Right cardiac atrium (tissue), 5 donors: ENCODE measurements around the gene ABCF2. TPM values are rescaled to one million over a fixed set of nuclear protein-coding genes. Genes with fewer than 3 reads are reported as not detected.

Experiments
- ATAC-seq, 2 donors: fragments of 200-7000 bp; cut with Tn5 transposase; one replicate each; pipeline versions ENCODE4 v1.8.0 to v1.9.1; 2020; ENCODE audit warnings: moderate library complexity in 2 of 2, mild to moderate bottlenecking in 1 of 2
- DNase-seq, 3 donors: peaks; one replicate each; pipeline ENCODE4 v3.0.0-alpha.2; 2020
- H3K27ac ChIP-seq: one replicate; pipeline ENCODE4 v1.5.1; 2013; ENCODE audit warnings: mild to moderate bottlenecking, low read length, control low read depth, moderate library complexity
- H3K27me3 ChIP-seq: one replicate; pipeline ENCODE4 v1.6.1; 2013; ENCODE audit not compliant: control insufficient read depth, insufficient read depth
- H3K4me1 ChIP-seq: one replicate; pipeline ENCODE4 v1.6.1; 2013; ENCODE audit warnings: low read length; ENCODE audit not compliant: control insufficient read depth, insufficient read depth
- H3K4me3 ChIP-seq: one replicate; pipeline ENCODE4 v1.5.1; 2013; ENCODE audit warnings: low read length, control low read depth
- H3K9me3 ChIP-seq: one replicate; pipeline ENCODE4 v1.6.1; 2013; ENCODE audit warnings: low read length; ENCODE audit not compliant: control insufficient read depth
- WGBS: extraction: QIAGEN DNeasy Blood & Tissue Kit; methylation state at CpG from one replicate; pipeline ENCODE4 v1.1.7; 2013; 5-methylcytosine and 5-hydroxymethylcytosine counted together
- intact Hi-C, 4 donors: fragments of 100-400 bp; cut with DNase I; formaldehyde crosslinking; loops; one replicate each; pipeline versions ENCODE4 v1.11.0 to v1.14.0; 2022 to 2023
- polyA plus RNA-seq: library from polyadenylated mRNA; stranded (reverse); fragments of 200-250 nt; gene quantifications from one replicate; pipeline ENCODE4 v1.2.3, GENCODE V29; 2013
- total RNA-seq, 4 donors: library from RNA; stranded (reverse); fragmentation: NEBNext Ultra II Directional; extraction: Animal tissue kit (Norgen Biotek cat#: 25700); gene quantifications; one replicate each; pipeline ENCODE4 v1.2.1, GENCODE V29; 2021
- donor health status: healthy with polysubstance abuse.
- donor health status: DM: no; HTN: yes; CAD: no.
- donor health status: DM: no; HTN: no; CAD: no.
- donor health status: DM: no; HTN: yes; CAD: no; lungs with severe emphysema.
- donor health status: DM: yes; HTN: yes; CAD: no.

ABCF2 gene
- total and polyA plus RNA-seq, 5 donors: 17.8 to 34.5 (median 25.6) TPM

GRCh38 chr7:151175793-151176311 is 51.2 kb downstream of the ABCF2 start:
- intact Hi-C loops: no loop called here

DNA sequence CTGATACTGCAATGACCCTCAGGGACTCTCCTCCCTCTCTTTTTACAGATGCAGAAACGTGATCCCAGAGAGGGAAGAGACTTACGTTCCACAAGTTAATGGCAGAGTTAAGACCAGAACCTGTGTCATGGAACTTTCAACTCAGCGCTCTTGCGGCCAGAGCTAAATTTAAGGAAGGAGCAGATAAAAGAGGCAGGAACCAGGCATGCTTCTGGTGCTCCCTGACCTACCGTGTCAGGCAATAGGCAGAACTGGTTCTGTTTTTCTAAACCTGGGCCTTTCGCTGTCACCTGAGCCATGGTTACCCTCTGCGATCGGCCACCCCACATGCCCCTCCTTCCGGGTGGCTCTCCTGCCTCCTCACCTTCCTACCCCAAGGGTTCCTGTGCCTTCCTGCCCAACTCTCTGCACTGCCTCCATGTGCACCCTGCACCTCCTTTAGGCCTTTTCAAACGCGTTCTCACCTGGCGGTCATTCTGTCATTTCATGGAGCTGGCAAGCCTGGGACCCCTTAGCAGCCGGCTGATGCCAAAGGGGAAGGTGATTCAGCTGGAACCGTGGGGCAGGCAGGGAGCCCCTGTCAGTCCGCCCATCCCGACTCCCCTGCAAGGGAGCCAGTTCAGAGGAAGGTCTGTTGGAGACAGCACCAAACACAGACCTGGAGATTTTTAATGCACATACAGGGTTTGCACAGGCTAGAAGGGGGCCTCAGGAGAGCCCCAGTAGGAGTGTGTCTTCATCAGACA is 51.8 kb downstream of the ABCF2 start:
- no peaks in the 10 kb centered on the region for H3K27me3 ChIP-seq
- ATAC-seq: no peak
- 76% methylated on average over 16 of the region's 16 CpGs for WGBS

More at GRCh38 chr7:151175793-151176311, 51.2 kb downstream of the ABCF2 start:
- Histone ChIP-seq H3K9me3 (no peaks in the 10 kb centered on the region), H3K27ac (no peak overlapping the region), H3K4me1 (no peaks in the 10 kb centered on the region), H3K4me3 (no peak overlapping the region), H3K27me3 (no peaks in the 10 kb centered on the region)
- DNase-seq (no peak), ATAC-seq (no peak)
- 81% methylated on average over 23 of the region's 23 CpGs for WGBS

DNA sequence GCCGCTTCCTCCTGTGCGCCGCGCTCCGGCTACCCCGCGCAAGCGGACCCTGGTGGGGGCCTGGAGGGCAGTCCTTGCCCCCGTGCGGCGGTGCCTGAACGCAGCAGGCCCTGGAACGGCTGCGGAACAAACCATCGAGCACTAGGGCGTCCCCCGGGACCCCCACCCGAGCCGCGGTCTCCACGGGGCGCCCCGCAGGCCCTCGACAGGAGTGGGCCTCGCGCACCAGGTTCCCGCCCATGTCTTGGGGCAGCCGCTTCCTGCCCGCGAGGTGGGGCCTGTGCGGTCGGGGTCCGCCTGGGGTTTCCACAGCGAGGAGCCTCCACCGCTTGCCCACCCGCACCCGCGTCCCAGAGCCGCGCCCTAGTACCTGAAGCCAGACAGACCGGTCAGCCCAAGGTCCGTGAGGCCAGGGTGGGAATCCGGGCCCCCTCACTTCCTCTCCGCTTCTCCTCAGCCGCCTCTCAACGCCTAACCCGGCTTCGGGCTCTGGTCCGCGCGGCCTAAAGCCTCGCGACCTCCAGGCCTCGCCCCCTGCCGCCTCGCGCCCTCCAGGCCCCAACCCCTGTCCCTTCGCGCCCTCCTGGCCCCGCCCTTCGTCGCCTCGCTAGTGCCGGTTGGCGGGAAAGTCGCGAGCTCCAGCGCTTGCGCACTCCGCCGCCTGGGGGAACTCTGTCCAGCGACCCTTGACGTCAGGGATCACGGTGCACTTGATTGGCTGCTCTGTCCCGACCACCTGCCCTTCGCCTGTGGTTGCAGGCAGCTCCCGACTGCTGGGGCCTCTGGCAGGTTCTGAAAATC is 52.6 kb downstream of the ABCF2 start:
- Histone ChIP-seq H3K9me3 (no peaks in the 10 kb centered on the region), H3K27me3 (no peaks in the 10 kb centered on the region), H3K4me1 (no peaks in the 10 kb centered on the region), H3K4me3 (no peak overlapping the region), H3K27ac (no peak overlapping the region)
- 56% methylated on average over 77 of the region's 77 CpGs for WGBS
- DNase-seq (peak; percentile 67 to 87 (median 73)), ATAC-seq (peak; percentile 42 to 69)
- intact Hi-C loops: loop anchor here in 1 of 4 donors (5.0 kb wide), 1 partner anchor 47 kb away; no protein-coding TSS in a partner anchor

More for the DNA sequence above, 51.8 kb downstream of the ABCF2 start:
- DNase-seq: no peak
- Histone ChIP-seq H3K4me3 (no peak overlapping the region), H3K9me3 (no peaks in the 10 kb centered on the region), H3K4me1 (no peaks in the 10 kb centered on the region), H3K27ac (no peak overlapping the region)
- intact Hi-C loops: no loop called here

DNA sequence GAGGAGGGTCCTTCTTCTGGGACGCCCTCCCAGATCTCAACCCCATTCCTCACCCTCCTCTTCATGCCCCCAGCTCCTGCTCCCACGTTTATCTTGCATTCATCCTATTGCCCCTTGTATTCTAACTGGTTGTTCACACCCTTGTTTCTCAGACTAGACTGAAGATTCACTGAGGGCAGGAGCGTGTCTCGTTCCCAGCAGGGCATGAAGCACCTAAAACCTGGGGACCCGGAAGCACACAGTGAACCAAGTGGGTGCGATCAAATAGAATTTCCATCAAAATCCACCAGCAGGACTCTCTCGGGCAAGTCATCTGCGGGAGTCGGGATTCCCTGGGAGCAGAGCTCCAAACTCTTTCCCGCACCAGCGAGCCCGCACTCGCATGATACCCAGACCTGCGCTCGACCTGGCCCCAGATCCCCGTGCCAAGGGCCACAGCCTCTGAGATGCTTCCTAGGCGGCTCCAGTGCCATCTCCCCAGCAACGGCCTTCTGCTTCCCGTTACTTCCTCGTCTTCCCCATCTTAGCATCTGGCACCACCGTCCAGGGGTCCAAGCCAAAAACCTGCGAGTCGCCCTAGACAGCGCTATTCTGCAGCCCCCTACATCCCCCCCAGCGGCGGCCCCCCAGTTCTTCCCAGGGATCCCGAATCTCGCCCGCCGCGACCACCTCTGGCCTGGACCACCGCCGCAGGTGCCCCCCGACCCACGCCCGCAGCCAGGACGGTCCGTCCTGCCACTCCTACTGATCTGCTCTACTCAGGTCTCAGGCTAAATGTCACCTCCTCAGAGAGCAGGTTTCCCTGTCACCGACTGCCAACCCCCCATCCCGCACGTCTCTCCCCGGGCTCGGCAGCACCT is 53.4 kb downstream of the ABCF2 start:
- intact Hi-C loops: loop anchor here in 3 of 4 donors (2.0 to 5.0 kb wide), 2 partner anchors 46 to 49 kb away; no protein-coding TSS in a partner anchor
- peak in 1 of 2 donors; percentile 2 for ATAC-seq
- Histone ChIP-seq H3K4me3 (no peak overlapping the region), H3K27me3 (no peaks in the 10 kb centered on the region), H3K9me3 (no peaks in the 10 kb centered on the region), H3K4me1 (no peaks in the 10 kb centered on the region), H3K27ac (no peak overlapping the region)
- DNase-seq: no peak
- 84% methylated on average over 43 of the region's 43 CpGs for WGBS

GRCh38 chr7:151172273-151173141 is 54.5 kb downstream of the ABCF2 start:
- Histone ChIP-seq H3K4me1 (peaks cover 3% of the 10 kb centered on the region), H3K9me3 (no peaks in the 10 kb centered on the region), H3K4me3 (no peak overlapping the region), H3K27me3 (no peaks in the 10 kb centered on the region), H3K27ac (no peak overlapping the region)
- 18% methylated on average over 42 of the region's 42 CpGs for WGBS
- DNase-seq: peak; percentile 76 to 92 (median 92)
- peak; percentile 57 to 66 for ATAC-seq
- intact Hi-C loops: loop anchor here (1.0 to 5.0 kb wide), 3 partner anchors 45 to 48 kb away; no protein-coding TSS in a partner anchor

- Histone ChIP-seq H3K27me3 (no peaks in the 10 kb centered on the region), H3K9me3 (no peaks in the 10 kb centered on the region), H3K4me1 (peaks cover 3% of the 10 kb centered on the region), H3K4me3 (no peak overlapping the region), H3K27ac (no peak overlapping the region)
- DNase-seq (no peak), ATAC-seq (no peak)
- 57% methylated on average over 10 of the region's 10 CpGs for WGBS
- intact Hi-C loops: no loop called here
Measured at GRCh38 chr7:151168787-151169162, 58.2 kb downstream of the ABCF2 start.

DNA sequence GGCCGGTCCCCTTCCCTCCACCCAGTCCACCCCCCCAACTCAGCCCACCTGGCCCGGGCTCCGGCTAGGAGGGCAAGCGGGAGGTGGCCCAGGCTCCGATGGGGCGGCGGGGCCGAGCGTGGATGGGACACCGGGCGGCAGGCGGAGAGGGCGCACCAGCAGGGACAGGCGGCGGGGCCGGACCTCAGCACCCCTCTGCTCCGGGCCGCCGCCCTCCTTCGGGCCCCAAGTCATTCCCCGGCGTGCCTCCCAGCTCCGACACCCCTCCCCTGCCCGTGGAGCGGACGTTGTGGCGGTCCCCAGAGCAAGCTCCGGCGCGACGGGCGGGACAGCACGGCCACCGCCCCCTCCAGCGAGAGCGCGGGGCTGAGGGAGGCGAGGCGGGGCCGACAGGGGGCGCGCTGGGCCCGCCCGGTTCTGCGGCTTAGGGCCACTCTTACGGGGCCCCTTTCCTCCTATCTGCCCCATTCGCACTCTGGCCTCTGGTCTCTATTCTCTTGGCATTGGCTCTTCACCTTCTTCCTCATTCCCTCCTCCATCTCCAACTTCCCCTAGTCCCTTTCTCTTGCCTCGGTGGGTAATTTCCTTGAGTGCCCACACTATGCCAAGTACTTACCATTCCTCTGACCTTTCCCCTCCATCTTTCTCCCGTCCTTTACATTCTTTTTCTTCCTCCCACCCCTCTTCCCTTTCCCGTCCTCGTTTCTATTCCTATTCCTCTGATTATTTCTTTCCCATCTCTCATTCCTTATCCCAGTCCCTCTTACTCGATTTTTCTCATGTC is 58.8 kb downstream of the ABCF2 start:
- DNase-seq: peak in 2 of 3 donors; percentile 70 to 72

DNA sequence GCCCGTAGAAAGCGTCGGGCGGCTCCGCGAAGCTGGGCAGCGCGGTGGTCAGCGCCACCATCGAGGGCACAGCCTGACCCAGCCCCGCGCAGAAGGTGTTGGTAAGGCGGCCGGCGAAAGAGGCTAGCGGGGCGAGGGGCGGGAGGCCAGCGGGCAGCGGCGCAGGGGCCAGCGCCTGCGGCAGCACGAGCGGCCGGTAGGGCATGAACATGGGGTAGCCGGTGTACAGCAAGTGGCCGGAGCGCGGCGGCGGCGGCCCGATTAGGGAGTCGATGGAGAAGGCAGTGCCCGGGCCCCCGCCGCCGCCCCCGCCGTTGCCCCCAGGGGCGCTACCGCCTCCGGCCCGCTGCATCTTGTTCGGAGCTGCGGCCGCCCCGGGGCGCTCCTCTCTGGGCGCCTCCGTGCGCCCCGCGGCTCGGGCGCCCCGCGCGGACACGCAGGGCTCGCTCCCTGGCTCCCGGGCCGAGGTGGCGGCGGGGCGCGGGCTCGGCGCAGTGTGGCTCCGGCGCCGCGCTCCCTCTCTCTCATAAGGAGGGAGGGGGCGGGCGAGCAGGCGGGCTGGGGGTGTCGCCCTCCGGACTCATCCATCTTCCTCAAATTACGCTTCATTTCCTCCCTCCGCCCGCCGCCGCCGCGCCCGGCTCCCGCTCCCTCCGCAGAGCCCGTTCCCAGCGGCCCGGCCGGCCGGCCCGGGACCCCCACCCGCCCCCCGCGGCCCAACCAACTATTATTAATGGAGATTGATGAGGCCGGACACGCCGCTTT is 59.6 kb downstream of the ABCF2 start, which contains the start of gene GBX1:
Gene GBX1, minus strand, starts transcription at position 498 of the 765 bp plus-strand sequence. Its CDS starts 146 bp downstream, at position 352.
- intact Hi-C loops: no loop called here
- peak in 2 of 3 donors; percentile 53 to 72 for DNase-seq
- H3K27ac ChIP-seq: no peak within 1 kb of the TSS
- H3K4me3 ChIP-seq: peak within 1 kb of the TSS; percentile 79
- no peaks in the 10 kb centered on the region for H3K9me3 ChIP-seq
- peak; percentile 38 to 53 for ATAC-seq
- H3K27me3 ChIP-seq: no peaks in the 10 kb centered on the region
- WGBS: under 1% methylated on average over 101 of the region's 101 CpGs
- H3K4me1 ChIP-seq: peaks cover 3% of the 10 kb centered on the region

More for the DNA sequence above, 58.8 kb downstream of the ABCF2 start:
- Histone ChIP-seq H3K27me3 (no peaks in the 10 kb centered on the region), H3K27ac (no peak overlapping the region), H3K4me3 (peak overlapping the region; percentile 79), H3K4me1 (peaks cover 3% of the 10 kb centered on the region), H3K9me3 (no peaks in the 10 kb centered on the region)
- WGBS: 3% methylated on average over 52 of the region's 52 CpGs
- intact Hi-C loops: no loop called here
- ATAC-seq: peak; percentile 70 to 73
